B cell (primary cell): ENCODE measurements around the gene ACSM6. TPM values are rescaled to one million over a fixed set of nuclear protein-coding genes. Genes with fewer than 3 reads are reported as not detected.

Experiments
- ATAC-seq: fragments of 200-7000 bp; cut with Tn5 transposase; one replicate; pipeline ENCODE4 v1.10.0; 2021; ENCODE audit warnings: low read depth, mild to moderate bottlenecking, moderate number of reproducible peaks, moderate library complexity
- CTCF ChIA-PET: fragments of 350-600 bp; sonication (Branson Sonifier 250); formaldehyde crosslinking; loops from one replicate; lab custom pipeline; 2021; ENCODE audit warnings: antibody characterized with exemption, inconsistent platforms; lab: Charles Lee
- POLR2A ChIA-PET: fragments of 350-600 bp; sonication (Branson Sonifier 250); formaldehyde crosslinking; loops from one replicate; lab custom pipeline; 2021; ENCODE audit warnings: antibody characterized with exemption; lab: Charles Lee
- DNase-seq: peaks from one replicate; pipeline ENCODE4 v3.0.0; 2013
- H2AFZ ChIP-seq: 2 replicates; pipeline ENCODE4 v1.6.1; 2012; ENCODE audit warnings: mild to moderate bottlenecking, low read depth, low read length; ENCODE audit not compliant: insufficient read depth, poor library complexity, severe bottlenecking
- H3K27ac ChIP-seq, 2 donors: 1 replicate in 1 of 2; 2 replicates in 1 of 2; pipeline ENCODE4 v1.5.1; 2012 to 2013; ENCODE audit warnings: low read length in 2 of 2, mild to moderate bottlenecking in 2 of 2, moderate library complexity in 1 of 2
- H3K27me3 ChIP-seq, 4 experiments: fragments of 200-600 bp in 1 of 4; sonication (generic) in 1 of 4; replicated peaks in 1 of 4; 1 replicate in 2 of 4; 2 replicates in 2 of 4; pipeline versions ENCODE4 v1.6.1 to v1.7.0; 2013 to 2016; ENCODE audit warnings: low read length in 3 of 4, mild to moderate bottlenecking in 2 of 4, mixed read lengths in 1 of 4, moderate library complexity in 1 of 4; ENCODE audit not compliant: insufficient read depth in 4 of 4, control insufficient read depth in 3 of 4; ENCODE audit errors: control extremely low read depth in 1 of 4
- H3K36me3 ChIP-seq, 2 experiments: replicated peaks in 1 of 2; 1 replicate in 1 of 2; 2 replicates in 1 of 2; pipeline versions ENCODE4 v1.6.1 to v1.7.1; 2013; ENCODE audit warnings: low read length in 1 of 2; ENCODE audit not compliant: insufficient read depth in 2 of 2, control insufficient read depth in 1 of 2; ENCODE audit errors: control extremely low read depth in 1 of 2, extremely low read depth in 1 of 2
- H3K4me1 ChIP-seq, 2 donors: fragments of 200-600 bp in 1 of 2; sonication (generic) in 1 of 2; 1 replicate in 1 of 2; 2 replicates in 1 of 2; pipeline versions ENCODE4 v1.5.1 to v1.6.1; 2013 to 2017; ENCODE audit warnings: low read length in 2 of 2; ENCODE audit not compliant: control insufficient read depth in 2 of 2, insufficient read depth in 2 of 2
- H3K4me2 ChIP-seq: replicated peaks from 2 replicates; pipeline ENCODE3; 2012; ENCODE audit warnings: mild to moderate bottlenecking, low read depth, low read length; ENCODE audit not compliant: poor library complexity, severe bottlenecking
- H3K4me3 ChIP-seq, 5 experiments: fragments of 200-600 bp in 1 of 5; sonication (generic) in 1 of 5; 1 replicate in 3 of 5; 2 replicates in 2 of 5; pipeline versions ENCODE4 v1.5.1 to v1.7.0; 2011 to 2016; ENCODE audit warnings: low read length in 4 of 5, mild to moderate bottlenecking in 4 of 5, low read depth in 2 of 5, control low read depth in 1 of 5, moderate library complexity in 1 of 5; ENCODE audit not compliant: insufficient read depth in 1 of 5; ENCODE audit errors: control extremely low read depth in 1 of 5, extremely low read depth in 1 of 5
- H3K79me2 ChIP-seq: fragments of 200-600 bp; sonication (generic); one replicate; pipeline ENCODE4 v1.6.0; 2016; ENCODE audit warnings: low read length; ENCODE audit not compliant: control insufficient read depth, insufficient read depth
- H3K9ac ChIP-seq: fragments of 200-600 bp; sonication (generic); 2 replicates; pipeline ENCODE4 v1.6.1; 2017; ENCODE audit warnings: mild to moderate bottlenecking, low read length, moderate library complexity
- H3K9me3 ChIP-seq, 3 donors: one replicate each; pipeline versions ENCODE4 v1.6.1 to v1.7.1; 2013; ENCODE audit warnings: low read length in 2 of 3; ENCODE audit not compliant: control insufficient read depth in 2 of 3, insufficient read depth in 1 of 3; ENCODE audit errors: control extremely low read depth in 1 of 3
- H4K20me1 ChIP-seq: 2 replicates; pipeline ENCODE4 v1.6.0; 2012; ENCODE audit warnings: mild to moderate bottlenecking, low read length; ENCODE audit not compliant: insufficient read depth, control insufficient read depth, poor library complexity, severe bottlenecking
- H3K27ac Mint-ChIP-seq: one replicate; pipeline ENCODE4 v1.8.0; 2021; ENCODE audit warnings: mixed read lengths
- H3K27me3 Mint-ChIP-seq: one replicate; pipeline ENCODE4 v1.8.0; 2021; ENCODE audit warnings: mixed read lengths
- H3K4me1 Mint-ChIP-seq: one replicate; pipeline ENCODE4 v1.8.0; 2021; ENCODE audit warnings: mixed read lengths
- H3K4me3 Mint-ChIP-seq: one replicate; pipeline ENCODE4 v1.8.0; 2021; ENCODE audit warnings: mixed read lengths
- H3K9me3 Mint-ChIP-seq: one replicate; pipeline ENCODE4 v1.8.0; 2022; ENCODE audit warnings: mixed read lengths; ENCODE audit not compliant: insufficient read depth
- EZH2 ChIP-seq: IDR thresholded peaks from 2 replicates; pipeline ENCODE4 v1.6.1; 2012; ENCODE audit warnings: borderline replicate concordance, low read depth, mild to moderate bottlenecking, moderate library complexity, low read length; ENCODE audit not compliant: insufficient read depth, poor library complexity, severe bottlenecking
- WGBS: methylation state at CpG from one replicate; pipeline ENCODE4 v1.1.5; 2013; ENCODE audit warnings: missing lambda C conversion rate; ENCODE audit not compliant: insufficient coverage; 5-methylcytosine and 5-hydroxymethylcytosine counted together
- intact Hi-C: fragments of 100-400 bp; cut with micrococcal nuclease; formaldehyde crosslinking; loops from one replicate; pipeline ENCODE4 v1.10.0; 2022
- polyA plus RNA-seq: library from polyadenylated mRNA; depleted of rRNA; stranded (reverse); fragments of >200 nt; gene quantifications from 2 replicates; pipeline ENCODE4 v1.2.3, GENCODE V29; 2012
- total RNA-seq, 2 donors: library from RNA; stranded (reverse); fragments of 120-200 nt in 1 of 2; gene quantifications; 1 replicate in 1 of 2; 2 replicates in 1 of 2; pipeline versions ENCODE4 v1.2.3 to v1.2.4, GENCODE V29; 2013 to 2022
- TF ChIP-seq, protein P1 (sequence below): fragments of 200-600 bp; IDR thresholded peaks from one replicate; pipeline ENCODE4 v1.8.0; 2022; ENCODE audit warnings: antibody characterized with exemption, mild to moderate bottlenecking

The ACSM6 gene
- total and polyA plus RNA-seq, 2 donors (not counting 1 experiment from before 2014, with no cell fraction given): not detected

- Mint-ChIP-seq H3K4me3 (no peak overlapping the region), H3K9me3 (peaks cover 2% of the 10 kb centered on the region), H3K27me3 (no peaks in the 10 kb centered on the region), H3K4me1 (no peaks in the 10 kb centered on the region), H3K27ac (no peak overlapping the region)
- DNase-seq: no peak
- TF ChIP-seq EZH2: no peak
- TF ChIP-seq, protein P1, sequence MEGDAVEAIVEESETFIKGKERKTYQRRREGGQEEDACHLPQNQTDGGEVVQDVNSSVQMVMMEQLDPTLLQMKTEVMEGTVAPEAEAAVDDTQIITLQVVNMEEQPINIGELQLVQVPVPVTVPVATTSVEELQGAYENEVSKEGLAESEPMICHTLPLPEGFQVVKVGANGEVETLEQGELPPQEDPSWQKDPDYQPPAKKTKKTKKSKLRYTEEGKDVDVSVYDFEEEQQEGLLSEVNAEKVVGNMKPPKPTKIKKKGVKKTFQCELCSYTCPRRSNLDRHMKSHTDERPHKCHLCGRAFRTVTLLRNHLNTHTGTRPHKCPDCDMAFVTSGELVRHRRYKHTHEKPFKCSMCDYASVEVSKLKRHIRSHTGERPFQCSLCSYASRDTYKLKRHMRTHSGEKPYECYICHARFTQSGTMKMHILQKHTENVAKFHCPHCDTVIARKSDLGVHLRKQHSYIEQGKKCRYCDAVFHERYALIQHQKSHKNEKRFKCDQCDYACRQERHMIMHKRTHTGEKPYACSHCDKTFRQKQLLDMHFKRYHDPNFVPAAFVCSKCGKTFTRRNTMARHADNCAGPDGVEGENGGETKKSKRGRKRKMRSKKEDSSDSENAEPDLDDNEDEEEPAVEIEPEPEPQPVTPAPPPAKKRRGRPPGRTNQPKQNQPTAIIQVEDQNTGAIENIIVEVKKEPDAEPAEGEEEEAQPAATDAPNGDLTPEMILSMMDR: no peak
- 88% methylated on average over 3 of the region's 3 CpGs for WGBS
- Histone ChIP-seq H3K79me2 (no peaks in the 10 kb centered on the region), H4K20me1 (no peaks in the 10 kb centered on the region), H2AFZ (no peak overlapping the region), H3K4me3 (no peak overlapping the region), H3K4me1 (no peaks in the 10 kb centered on the region), H3K27me3 (no peaks in the 10 kb centered on the region), H3K9me3 (peaks cover 0 to 2% (median 1%) of the 10 kb centered on the region in 3 donors), H3K4me2 (no peak overlapping the region), H3K27ac (no peak overlapping the region), H3K36me3 (no peaks in the 10 kb centered on the region), H3K9ac (no peak overlapping the region)
- POLR2A ChIA-PET: no interaction called here
- CTCF ChIA-PET: no interaction called here
- intact Hi-C loops: no loop called here
- no peak for ATAC-seq
Observed at GRCh38 chr10:95171336-95171735, 22.7 kb upstream of the ACSM6 start.

GRCh38 chr10:95172851-95173250, 21.2 kb upstream of the ACSM6 start:
- Histone ChIP-seq H3K79me2 (no peaks in the 10 kb centered on the region), H3K27me3 (no peaks in the 10 kb centered on the region), H3K4me1 (no peaks in the 10 kb centered on the region), H3K27ac (no peak overlapping the region), H2AFZ (no peak overlapping the region), H3K4me2 (no peak overlapping the region), H3K9me3 (peaks cover 1 to 5% (median 3%) of the 10 kb centered on the region in 3 donors), H3K9ac (no peak overlapping the region), H3K36me3 (no peaks in the 10 kb centered on the region), H4K20me1 (no peaks in the 10 kb centered on the region), H3K4me3 (no peak overlapping the region)
- POLR2A ChIA-PET: no interaction called here
- 100% methylated on average over 1 of the region's 1 CpG for WGBS
- no peak for TF ChIP-seq EZH2
- TF ChIP-seq, protein P1: no peak
- CTCF ChIA-PET: no interaction called here
- ATAC-seq (no peak), DNase-seq (no peak)
- Mint-ChIP-seq H3K27ac (no peak overlapping the region), H3K4me3 (no peak overlapping the region), H3K4me1 (no peaks in the 10 kb centered on the region), H3K27me3 (no peaks in the 10 kb centered on the region), H3K9me3 (no peaks in the 10 kb centered on the region)
- intact Hi-C loops: no loop called here
